ENCODE data around the gene TNFRSF1B.

The TNFRSF1B gene

DNA sequence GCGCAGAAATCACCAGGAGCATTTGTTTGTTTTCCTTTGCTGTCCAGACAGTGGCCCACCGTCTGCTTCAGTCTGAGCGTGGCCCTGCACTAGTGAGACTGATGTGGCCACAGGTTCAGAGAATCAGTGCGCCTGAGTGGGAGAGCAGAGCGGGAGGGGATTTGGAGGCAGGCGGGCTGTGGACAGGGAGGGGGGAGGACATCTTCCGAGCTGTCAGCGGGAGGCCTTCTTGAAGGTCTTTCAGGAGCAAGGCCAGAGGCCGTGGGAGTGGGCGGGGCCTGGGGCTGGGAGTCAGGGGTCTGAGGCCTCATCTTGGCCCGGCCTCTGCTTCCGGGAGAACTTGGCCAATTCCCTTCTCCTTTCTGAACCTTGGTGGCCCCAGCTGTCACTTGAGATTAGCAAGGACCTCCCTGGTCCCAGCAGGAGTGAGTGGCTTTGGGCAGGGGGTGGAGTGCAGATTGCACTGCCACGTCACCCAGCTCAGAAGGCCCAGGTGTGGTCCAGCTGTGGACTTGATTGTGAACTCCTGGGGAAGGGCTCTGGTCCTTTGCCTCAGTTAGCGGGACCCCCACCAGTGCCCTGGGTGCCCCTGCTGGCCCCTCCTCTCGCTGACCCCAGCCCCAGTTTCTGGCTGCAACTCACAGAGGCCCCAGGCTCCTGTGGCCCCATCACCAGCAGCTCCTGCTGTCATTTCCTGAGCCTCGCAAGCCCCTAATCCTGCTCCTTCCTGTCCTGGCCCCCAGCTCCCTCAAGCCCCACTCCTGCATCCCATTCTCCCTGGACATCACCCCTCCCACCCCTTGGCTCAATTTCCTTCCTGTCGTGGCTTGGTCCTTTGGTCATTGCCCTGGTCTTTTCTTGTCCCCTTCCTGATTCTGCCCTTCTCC, 8.4 kb downstream of the TNFRSF1B start:
- no peak overlapping the region for H3K27ac ChIP-seq (replicated peaks; ENCODE audit: low read length)
- H3K79me1 ChIP-seq (ENCODE audit: low read depth, low read length), result no peaks in the 10 kb centered on the region
- no peak for DNase-seq (ENCODE audit: low spot score)

DNA sequence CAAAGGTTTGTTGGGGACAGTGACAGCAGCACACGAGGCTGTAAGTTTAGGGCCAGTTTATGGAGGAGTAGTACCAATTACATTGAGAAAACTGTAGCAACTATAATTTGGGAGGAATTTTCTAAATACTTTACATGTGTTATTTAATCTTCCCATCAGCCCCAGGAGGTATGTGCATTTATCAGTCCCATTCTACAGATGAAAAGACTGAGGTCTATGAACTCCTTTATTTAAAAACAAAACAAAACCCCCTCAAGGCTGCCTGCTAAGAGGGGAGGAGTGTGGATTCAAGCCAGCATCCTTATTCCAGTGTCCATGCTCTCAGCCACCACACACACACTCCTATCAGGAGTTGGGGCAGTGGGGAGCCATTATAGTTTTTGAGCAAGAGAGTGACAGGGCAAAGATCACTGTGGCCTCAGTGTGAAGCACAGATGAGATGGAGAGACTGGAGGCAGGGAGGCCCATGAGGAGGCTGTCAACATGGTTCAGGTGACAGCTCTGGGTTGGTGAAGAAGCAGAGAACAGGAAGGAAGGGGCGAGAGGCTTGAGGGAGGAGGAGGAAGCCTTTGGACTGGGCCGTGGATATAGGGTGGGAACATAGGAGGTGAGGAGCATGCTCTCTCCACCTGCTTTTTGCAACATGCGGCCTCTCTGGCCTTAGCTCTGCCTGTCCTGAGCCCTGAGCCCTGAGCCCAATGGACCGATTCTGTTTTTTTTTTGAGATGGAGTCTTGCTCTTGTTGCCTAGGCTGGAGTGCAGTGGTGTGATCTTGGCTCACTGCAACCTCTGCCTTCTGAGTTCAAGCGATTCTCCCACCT, 9.7 kb downstream of the TNFRSF1B start:
- Histone ChIP-seq H3K18ac (ENCODE audit: low read length) (no peak overlapping the region), H2BK120ac (ENCODE audit: low read depth, low read length) (no peak overlapping the region), H4K8ac (ENCODE audit: low read depth, low read length) (no peak overlapping the region), H3K4me2 (ENCODE audit: insufficient read depth, low read length, poor library complexity, severe bottlenecking) (no peak overlapping the region), H3K23ac (ENCODE audit: low read depth, low read length, poor library complexity) (no peak overlapping the region), H3K27me3 (ENCODE audit: control insufficient read depth in 3 of 3, insufficient read depth in 3 of 3, low read depth in 1 of 3, low read length in 3 of 3) (no peaks in the 10 kb centered on the region), H3K36me3 (replicated peaks in 1 of 2; ENCODE audit: control insufficient read depth in 2 of 2, insufficient read depth in 2 of 2, low read length in 2 of 2) (no peaks in the 10 kb centered on the region), H3K4me3 (ENCODE audit: low read length in 2 of 2) (no peak overlapping the region), H3K4me1 (ENCODE audit: control insufficient read depth in 2 of 2, insufficient read depth in 1 of 2, low read depth in 1 of 2, low read length in 2 of 2) (peaks cover 19 to 30% of the 10 kb centered on the region in 2 donors), H3K14ac (ENCODE audit: low read length) (no peak overlapping the region), H2AK5ac (ENCODE audit: low read depth, low read length) (peak overlapping the region; percentile 0), H3K4ac (ENCODE audit: low read length) (no peak overlapping the region), H3K9me3 (replicated peaks in 1 of 2; ENCODE audit: control insufficient read depth in 2 of 2, insufficient read depth in 1 of 2, low read depth in 1 of 2, low read length in 2 of 2) (peaks cover 0 to 1% of the 10 kb centered on the region in 2 donors), H2BK12ac (ENCODE audit: low read length) (no peak overlapping the region), H2BK15ac (ENCODE audit: low read length) (no peak overlapping the region), H2AFZ (ENCODE audit: low read length) (no peak overlapping the region), H3K9ac (ENCODE audit: low read depth, low read length, poor library complexity) (no peak overlapping the region), H2BK5ac (ENCODE audit: low read length) (peak overlapping the region; percentile 3), H3K79me1 (ENCODE audit: low read depth, low read length) (no peaks in the 10 kb centered on the region), H3K27ac (replicated peaks; ENCODE audit: low read length) (no peak overlapping the region), H4K91ac (ENCODE audit: low read depth, low read length, poor library complexity) (no peak overlapping the region)
- WGBS, 2 donors (ENCODE audit: extremely low coverage in 2 of 2, insufficient read length in 2 of 2, insufficient replicate concordance in 1 of 2), result no CpG with 5 or more reads among the region's 6 CpGs
- DNase-seq (ENCODE audit: low spot score), result no peak

More for the DNA sequence above, 8.4 kb downstream of the TNFRSF1B start:
- no peak overlapping the region for H3K4ac ChIP-seq (ENCODE audit: low read length)
- peak overlapping the region; percentile 81 for H3K23ac ChIP-seq (ENCODE audit: low read depth, low read length, poor library complexity)
- H3K9me3 ChIP-seq (replicated peaks in 1 of 2; ENCODE audit: control insufficient read depth in 2 of 2, insufficient read depth in 1 of 2, low read depth in 1 of 2, low read length in 2 of 2), result peaks cover 0 to 1% of the 10 kb centered on the region in 2 donors
- H4K91ac ChIP-seq (ENCODE audit: low read depth, low read length, poor library complexity), result no peak overlapping the region
- H3K4me2 ChIP-seq (ENCODE audit: insufficient read depth, low read length, poor library complexity, severe bottlenecking), result no peak overlapping the region
- H3K4me1 ChIP-seq (ENCODE audit: control insufficient read depth in 2 of 2, insufficient read depth in 1 of 2, low read depth in 1 of 2, low read length in 2 of 2), result peaks cover 19 to 30% of the 10 kb centered on the region in 2 donors
- peak overlapping the region; percentile 80 for H2AFZ ChIP-seq (ENCODE audit: low read length)
- H3K18ac ChIP-seq (ENCODE audit: low read length), result peak overlapping the region; percentile 83
- H2BK12ac ChIP-seq (ENCODE audit: low read length), result no peak overlapping the region
- peak overlapping the region; percentile 67 for H2BK5ac ChIP-seq (ENCODE audit: low read length)
- peak overlapping the region; percentile 50 for H4K8ac ChIP-seq (ENCODE audit: low read depth, low read length)
- H3K27me3 ChIP-seq (ENCODE audit: control insufficient read depth in 3 of 3, insufficient read depth in 3 of 3, low read depth in 1 of 3, low read length in 3 of 3), result peaks cover 0 to 3% (median 0%) of the 10 kb centered on the region in 3 experiments
- H2BK120ac ChIP-seq (ENCODE audit: low read depth, low read length), result peak overlapping the region; percentile 39
- peak overlapping the region; percentile 88 for H2AK5ac ChIP-seq (ENCODE audit: low read depth, low read length)
- peak overlapping the region in 1 of 2 donors; percentile 14 for H3K4me3 ChIP-seq (ENCODE audit: low read length in 2 of 2)
- H3K9ac ChIP-seq (ENCODE audit: low read depth, low read length, poor library complexity), result peak overlapping the region; percentile 3
- peak overlapping the region; percentile 63 for H3K14ac ChIP-seq (ENCODE audit: low read length)
- no peaks in the 10 kb centered on the region for H3K36me3 ChIP-seq (replicated peaks in 1 of 2; ENCODE audit: control insufficient read depth in 2 of 2, insufficient read depth in 2 of 2, low read length in 2 of 2)
- no CpG with 5 or more reads among the region's 17 CpGs for WGBS, 2 donors (ENCODE audit: extremely low coverage in 2 of 2, insufficient read length in 2 of 2, insufficient replicate concordance in 1 of 2)
- peak overlapping the region; percentile 84 for H2BK15ac ChIP-seq (ENCODE audit: low read length)

DNA sequence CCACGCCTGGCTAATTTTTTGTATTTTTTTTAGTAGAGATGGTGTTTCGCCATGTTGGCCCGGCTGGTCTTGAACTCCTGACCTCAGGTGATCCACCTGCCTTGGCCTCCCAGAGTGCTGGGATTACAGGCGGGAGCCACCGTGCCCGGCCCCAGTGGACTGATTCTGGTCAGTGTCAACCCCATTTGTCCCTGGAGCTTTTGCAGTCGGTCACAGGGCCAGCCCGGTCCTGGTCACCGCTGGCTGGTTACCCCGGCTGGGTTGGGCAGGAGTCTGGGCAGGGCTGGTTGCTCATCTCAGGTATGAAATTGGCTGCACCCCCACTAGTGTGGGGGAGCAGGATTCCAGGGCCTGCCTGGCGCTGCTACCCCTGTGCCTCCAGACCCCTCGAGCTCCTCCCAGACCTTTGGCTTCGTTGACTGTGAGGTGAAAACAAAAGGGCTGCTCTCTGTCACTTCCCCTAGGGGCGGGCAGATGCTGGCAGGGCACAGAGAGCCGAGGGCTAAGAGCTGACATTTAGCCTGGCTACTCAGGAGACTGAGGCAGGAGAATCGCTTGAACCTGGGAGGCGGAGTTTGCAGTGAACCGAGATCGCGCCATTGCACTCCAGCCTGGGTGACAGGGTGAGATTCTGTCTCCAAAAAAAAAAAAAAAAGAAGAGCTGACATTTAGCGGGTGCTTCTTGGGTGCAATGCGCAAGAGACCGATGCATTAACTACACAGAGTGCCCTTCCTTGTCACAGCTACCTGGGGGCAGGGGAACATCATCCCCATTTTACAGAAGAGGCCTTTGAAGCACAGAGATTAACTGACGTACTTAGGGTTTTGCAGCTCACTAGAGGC, 10.6 kb downstream of the TNFRSF1B start:
- Histone ChIP-seq H3K79me1 (ENCODE audit: low read depth, low read length) (no peaks in the 10 kb centered on the region), H4K91ac (ENCODE audit: low read depth, low read length, poor library complexity) (no peak overlapping the region), H3K4me2 (ENCODE audit: insufficient read depth, low read length, poor library complexity, severe bottlenecking) (no peak overlapping the region), H3K4me1 (ENCODE audit: control insufficient read depth in 2 of 2, insufficient read depth in 1 of 2, low read depth in 1 of 2, low read length in 2 of 2) (peaks cover 19 to 30% of the 10 kb centered on the region in 2 donors), H3K4ac (ENCODE audit: low read length) (no peak overlapping the region), H3K36me3 (replicated peaks in 1 of 2; ENCODE audit: control insufficient read depth in 2 of 2, insufficient read depth in 2 of 2, low read length in 2 of 2) (no peaks in the 10 kb centered on the region), H3K9me3 (replicated peaks in 1 of 2; ENCODE audit: control insufficient read depth in 2 of 2, insufficient read depth in 1 of 2, low read depth in 1 of 2, low read length in 2 of 2) (peaks cover 0 to 1% of the 10 kb centered on the region in 2 donors), H2BK120ac (ENCODE audit: low read depth, low read length) (no peak overlapping the region), H3K18ac (ENCODE audit: low read length) (peak overlapping the region; percentile 61), H3K4me3 (ENCODE audit: low read length in 2 of 2) (no peak overlapping the region), H3K9ac (ENCODE audit: low read depth, low read length, poor library complexity) (no peak overlapping the region), H2BK15ac (ENCODE audit: low read length) (no peak overlapping the region), H2AK5ac (ENCODE audit: low read depth, low read length) (peak overlapping the region; percentile 77), H3K14ac (ENCODE audit: low read length) (no peak overlapping the region), H3K23ac (ENCODE audit: low read depth, low read length, poor library complexity) (no peak overlapping the region), H3K27ac (replicated peaks; ENCODE audit: low read length) (no peak overlapping the region), H3K27me3 (ENCODE audit: control insufficient read depth in 3 of 3, insufficient read depth in 3 of 3, low read depth in 1 of 3, low read length in 3 of 3) (no peaks in the 10 kb centered on the region), H2AFZ (ENCODE audit: low read length) (no peak overlapping the region), H2BK5ac (ENCODE audit: low read length) (peak overlapping the region; percentile 3), H2BK12ac (ENCODE audit: low read length) (no peak overlapping the region), H4K8ac (ENCODE audit: low read depth, low read length) (no peak overlapping the region)
- DNase-seq (ENCODE audit: low spot score), result no peak
- no CpG with 5 or more reads among the region's 24 CpGs for WGBS, 2 donors (ENCODE audit: extremely low coverage in 2 of 2, insufficient read length in 2 of 2, insufficient replicate concordance in 1 of 2)

Data from neuronal stem cell (in vitro differentiated cells).